Spinal cord (tissue), 10 donors: ENCODE data around the gene PTPN1. TPM values are rescaled to one million over a fixed set of nuclear protein-coding genes. Genes with fewer than 3 reads are reported as not detected.

Experiments
- DNase-seq, 6 donors: peaks; one replicate each; pipeline versions ENCODE4 v3.0.0 to v3.0.0-alpha.2; 2013 to 2015; ENCODE audit warnings: low spot score in 6 of 6, low read depth in 4 of 6
- H3K27ac ChIP-seq: one replicate; pipeline ENCODE4 v1.5.1; 2013; ENCODE audit warnings: low read depth, low read length, control low read depth
- H3K27me3 ChIP-seq: one replicate; pipeline ENCODE4 v1.6.1; 2013; ENCODE audit warnings: low read length; ENCODE audit not compliant: control insufficient read depth, insufficient read depth
- H3K36me3 ChIP-seq: one replicate; pipeline ENCODE4 v1.6.1; 2013; ENCODE audit warnings: low read length; ENCODE audit not compliant: control insufficient read depth, insufficient read depth
- H3K4me1 ChIP-seq: one replicate; pipeline ENCODE4 v1.6.1; 2013; ENCODE audit warnings: low read length; ENCODE audit not compliant: control insufficient read depth, insufficient read depth
- H3K4me3 ChIP-seq: one replicate; pipeline ENCODE4 v1.5.1; 2013; ENCODE audit warnings: low read depth, low read length, control low read depth
- H3K9me3 ChIP-seq: one replicate; pipeline ENCODE4 v1.6.1; 2013; ENCODE audit warnings: low read length; ENCODE audit not compliant: control insufficient read depth, insufficient read depth
- WGBS: methylation state at CpG from one replicate; pipeline ENCODE4 v1.1.5; 2013; ENCODE audit warnings: missing lambda C conversion rate; ENCODE audit not compliant: insufficient coverage; 5-methylcytosine and 5-hydroxymethylcytosine counted together
- polyA plus RNA-seq, 2 donors: library from polyadenylated mRNA; unstranded; fragments of 120-200 nt; gene quantifications; one replicate each; pipeline ENCODE4 v1.2.1, GENCODE V29; 2013; ENCODE audit not compliant: insufficient read length in 2 of 2
- total RNA-seq, 2 donors: library from RNA; depleted of rRNA in 1 of 2; stranded (reverse); fragments of 120-200 nt in 1 of 2; fragments of >200 nt in 1 of 2; gene quantifications; one replicate each; pipeline versions ENCODE4 v1.2.3 to v1.2.4, GENCODE V29; 2013 to 2014
- donor health status: healthy.

The PTPN1 gene
- total and polyA plus RNA-seq, 4 donors = 15.4 to 24.2 (median 22.7) TPM

GRCh38 chr20:50578778-50579165 is 68.6 kb downstream of the PTPN1 start:
- 86% methylated on average over 5 of the region's 5 CpGs for WGBS
- H3K4me3 ChIP-seq = no peak overlapping the region
- H3K4me1 ChIP-seq = peaks cover 18% of the 10 kb centered on the region
- no peaks in the 10 kb centered on the region for H3K9me3 ChIP-seq
- no peaks in the 10 kb centered on the region for H3K27me3 ChIP-seq
- DNase-seq = no peak
- no peak overlapping the region for H3K27ac ChIP-seq
- H3K36me3 ChIP-seq = peaks cover 81% of the 10 kb centered on the region

- no peak overlapping the region for H3K4me3 ChIP-seq
- no peak overlapping the region for H3K27ac ChIP-seq
- H3K36me3 ChIP-seq = peaks cover 80% of the 10 kb centered on the region
- no peaks in the 10 kb centered on the region for H3K27me3 ChIP-seq
- WGBS = 92% methylated on average over 6 of the region's 10 CpGs
- H3K4me1 ChIP-seq = peaks cover 14% of the 10 kb centered on the region
- H3K9me3 ChIP-seq = no peaks in the 10 kb centered on the region
- DNase-seq = no peak
Measured at GRCh38 chr20:50579511-50579910, 69.3 kb downstream of the PTPN1 start.

- peaks cover 14% of the 10 kb centered on the region for H3K4me1 ChIP-seq
- DNase-seq = peak in 2 of 6 donors; percentile 64 to 72
- H3K27ac ChIP-seq = no peak overlapping the region
- 58% methylated on average over 14 of the region's 17 CpGs for WGBS
- no peaks in the 10 kb centered on the region for H3K27me3 ChIP-seq
- no peaks in the 10 kb centered on the region for H3K9me3 ChIP-seq
- H3K36me3 ChIP-seq = peaks cover 74% of the 10 kb centered on the region
- H3K4me3 ChIP-seq = no peak overlapping the region
Measured at GRCh38 chr20:50580016-50580747, 70.0 kb downstream of the PTPN1 start.

- DNase-seq = no peak
- Histone ChIP-seq H3K27me3 (no peaks in the 10 kb centered on the region), H3K27ac (no peak overlapping the region), H3K9me3 (no peaks in the 10 kb centered on the region), H3K4me3 (no peak overlapping the region), H3K4me1 (peaks cover 10% of the 10 kb centered on the region), H3K36me3 (peaks cover 70% of the 10 kb centered on the region)
- 91% methylated on average over 20 of the region's 21 CpGs for WGBS
Measured at GRCh38 chr20:50580842-50581544, 70.8 kb downstream of the PTPN1 start.

- H3K4me1 ChIP-seq = peaks cover 8% of the 10 kb centered on the region
- H3K4me3 ChIP-seq = no peak overlapping the region
- no peak for DNase-seq
- H3K9me3 ChIP-seq = no peaks in the 10 kb centered on the region
- no peaks in the 10 kb centered on the region for H3K27me3 ChIP-seq
- WGBS = 55% methylated on average over 4 of the region's 6 CpGs
- H3K27ac ChIP-seq = no peak overlapping the region
- peaks cover 78% of the 10 kb centered on the region for H3K36me3 ChIP-seq
Measured at GRCh38 chr20:50582092-50582491, 71.9 kb downstream of the PTPN1 start.

- peaks cover 2% of the 10 kb centered on the region for H3K4me1 ChIP-seq
- H3K9me3 ChIP-seq = no peaks in the 10 kb centered on the region
- WGBS = 98% methylated on average over 8 of the region's 26 CpGs
- no peaks in the 10 kb centered on the region for H3K27me3 ChIP-seq
- no peak overlapping the region for H3K4me3 ChIP-seq
- DNase-seq = no peak
- no peak overlapping the region for H3K27ac ChIP-seq
- H3K36me3 ChIP-seq = peaks cover 78% of the 10 kb centered on the region
Measured at GRCh38 chr20:50582591-50583234, 72.5 kb downstream of the PTPN1 start.

- Histone ChIP-seq H3K27me3 (no peaks in the 10 kb centered on the region), H3K9me3 (no peaks in the 10 kb centered on the region), H3K4me1 (no peaks in the 10 kb centered on the region), H3K27ac (no peak overlapping the region), H3K36me3 (peaks cover 75% of the 10 kb centered on the region), H3K4me3 (no peak overlapping the region)
- 95% methylated on average over 14 of the region's 15 CpGs for WGBS
- no peak for DNase-seq
Measured at GRCh38 chr20:50583442-50584150, 73.4 kb downstream of the PTPN1 start.

- no peak for DNase-seq
- no peaks in the 10 kb centered on the region for H3K9me3 ChIP-seq
- H3K4me1 ChIP-seq = no peaks in the 10 kb centered on the region
- no peak overlapping the region for H3K27ac ChIP-seq
- 100% methylated on average over 1 of the region's 2 CpGs for WGBS
- H3K27me3 ChIP-seq = no peaks in the 10 kb centered on the region
- peaks cover 68% of the 10 kb centered on the region for H3K36me3 ChIP-seq
- no peak overlapping the region for H3K4me3 ChIP-seq
Measured at GRCh38 chr20:50584687-50585086, 74.5 kb downstream of the PTPN1 start.

GRCh38 chr20:50585214-50585613 is 75.0 kb downstream of the PTPN1 start:
- no peaks in the 10 kb centered on the region for H3K27me3 ChIP-seq
- H3K27ac ChIP-seq = no peak overlapping the region
- WGBS = 86% methylated on average over 5 of the region's 5 CpGs
- no peaks in the 10 kb centered on the region for H3K4me1 ChIP-seq
- no peaks in the 10 kb centered on the region for H3K9me3 ChIP-seq
- no peak overlapping the region for H3K4me3 ChIP-seq
- no peak for DNase-seq
- H3K36me3 ChIP-seq = peaks cover 67% of the 10 kb centered on the region
